Stomach smooth muscle (tissue), 2 donors: Measurements from ENCODE around the gene CST6.

Source experiments
- H3K27ac ChIP-seq: one replicate; pipeline ENCODE4 v1.7.0; 2013; ENCODE audit warnings: mild to moderate bottlenecking, low read length, inconsistent platforms
- H3K27me3 ChIP-seq, 2 donors: one replicate each; pipeline ENCODE4 v1.7.0; 2013; ENCODE audit warnings: low read length in 2 of 2; ENCODE audit not compliant: insufficient read depth in 2 of 2, control insufficient read depth in 1 of 2
- H3K36me3 ChIP-seq, 2 donors: one replicate each; pipeline ENCODE4 v1.7.0; 2013; ENCODE audit warnings: low read length in 2 of 2; ENCODE audit not compliant: control insufficient read depth in 2 of 2, insufficient read depth in 2 of 2
- H3K4me1 ChIP-seq: one replicate; pipeline ENCODE4 v1.7.0; 2013; ENCODE audit warnings: low read length; ENCODE audit not compliant: control insufficient read depth, insufficient read depth
- H3K4me3 ChIP-seq, 2 donors: one replicate each; pipeline ENCODE4 v1.7.0; 2013; ENCODE audit warnings: low read length in 2 of 2
- H3K9ac ChIP-seq, 2 donors: one replicate each; pipeline ENCODE4 v1.7.0; 2013; ENCODE audit warnings: low read length in 2 of 2, mild to moderate bottlenecking in 1 of 2
- H3K9me3 ChIP-seq, 2 donors: one replicate each; pipeline ENCODE4 v1.7.0; 2013; ENCODE audit warnings: low read length in 2 of 2; ENCODE audit not compliant: control insufficient read depth in 2 of 2
- donor health status: healthy.
- donor health status: Pancreatic carcinoma.

CST6 gene

DNA sequence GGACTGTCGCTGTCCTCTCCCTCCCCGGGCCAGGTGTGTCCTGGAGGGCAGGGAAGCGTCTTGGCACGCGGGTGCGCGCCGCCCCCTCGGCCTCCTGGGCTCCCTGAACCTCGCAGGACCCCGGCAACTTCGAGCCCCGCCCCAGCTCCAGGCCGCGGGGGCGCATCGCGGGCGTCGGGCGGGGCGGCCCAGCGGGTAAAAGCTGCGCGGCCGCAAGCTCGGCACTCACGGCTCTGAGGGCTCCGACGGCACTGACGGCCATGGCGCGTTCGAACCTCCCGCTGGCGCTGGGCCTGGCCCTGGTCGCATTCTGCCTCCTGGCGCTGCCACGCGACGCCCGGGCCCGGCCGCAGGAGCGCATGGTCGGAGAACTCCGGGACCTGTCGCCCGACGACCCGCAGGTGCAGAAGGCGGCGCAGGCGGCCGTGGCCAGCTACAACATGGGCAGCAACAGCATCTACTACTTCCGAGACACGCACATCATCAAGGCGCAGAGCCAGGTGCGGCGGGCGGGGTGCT lies at the start of gene CST6:
CST6 (plus strand) TSS at position 224 of the 519 bp plus-strand sequence; CDS start at position 261, 37 bp downstream.
- Histone ChIP-seq H3K4me3 (peak within 1 kb of the TSS; percentile 22 to 60), H3K4me1 (peaks cover 9% of the 10 kb centered on the region), H3K27ac (no peak within 1 kb of the TSS), H3K27me3 (peaks cover 17 to 25% of the 10 kb centered on the region in 2 donors), H3K9ac (no peak within 1 kb of the TSS), H3K36me3 (no peaks in the 10 kb centered on the region), H3K9me3 (no peaks in the 10 kb centered on the region)

GRCh38 chr11:65962141-65962564 lies 49.7 kb upstream of the CST6 start:
- H3K4me1 ChIP-seq: peaks cover 30% of the 10 kb centered on the region
- H3K27ac ChIP-seq: no peak overlapping the region
- peak overlapping the region; percentile 80 to 85 for H3K9ac ChIP-seq
- H3K27me3 ChIP-seq: no peaks in the 10 kb centered on the region
- no peaks in the 10 kb centered on the region for H3K9me3 ChIP-seq
- H3K36me3 ChIP-seq: peaks cover 23 to 35% of the 10 kb centered on the region in 2 donors
- peak overlapping the region; percentile 80 to 91 for H3K4me3 ChIP-seq

DNA sequence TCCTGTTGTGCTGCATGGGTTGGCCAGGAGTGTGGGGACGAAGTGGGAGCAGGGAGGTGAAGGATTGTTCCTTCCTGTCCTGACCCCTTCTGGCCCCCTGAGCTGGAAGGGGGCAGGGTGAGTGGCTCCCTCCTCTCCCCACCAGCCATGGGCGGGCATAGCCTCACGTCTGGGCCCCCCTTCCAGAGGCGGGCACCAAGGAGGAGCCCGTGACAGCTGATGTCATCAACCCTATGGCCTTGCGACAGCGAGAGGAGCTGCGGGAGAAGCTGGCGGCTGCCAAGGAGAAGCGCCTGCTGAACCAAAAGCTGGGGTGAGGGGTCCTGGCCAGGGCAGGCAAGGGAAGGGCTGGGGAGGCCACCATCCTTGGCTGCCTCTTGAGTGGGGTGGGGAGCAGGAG lies 46.9 kb upstream of the CST6 start:
- Histone ChIP-seq H3K27me3 (no peaks in the 10 kb centered on the region), H3K27ac (no peak overlapping the region), H3K4me3 (no peak overlapping the region), H3K36me3 (peaks cover 40 to 55% of the 10 kb centered on the region in 2 donors), H3K9me3 (no peaks in the 10 kb centered on the region), H3K9ac (no peak overlapping the region), H3K4me1 (peaks cover 30% of the 10 kb centered on the region)

- Histone ChIP-seq H3K27me3 (no peaks in the 10 kb centered on the region), H3K4me1 (peaks cover 23% of the 10 kb centered on the region), H3K4me3 (no peak overlapping the region), H3K9me3 (no peaks in the 10 kb centered on the region), H3K36me3 (peaks cover 46 to 61% of the 10 kb centered on the region in 2 donors), H3K27ac (no peak overlapping the region), H3K9ac (no peak overlapping the region)
These were observed 45.6 kb upstream of the CST6 start for GRCh38 chr11:65965986-65966762.

DNA sequence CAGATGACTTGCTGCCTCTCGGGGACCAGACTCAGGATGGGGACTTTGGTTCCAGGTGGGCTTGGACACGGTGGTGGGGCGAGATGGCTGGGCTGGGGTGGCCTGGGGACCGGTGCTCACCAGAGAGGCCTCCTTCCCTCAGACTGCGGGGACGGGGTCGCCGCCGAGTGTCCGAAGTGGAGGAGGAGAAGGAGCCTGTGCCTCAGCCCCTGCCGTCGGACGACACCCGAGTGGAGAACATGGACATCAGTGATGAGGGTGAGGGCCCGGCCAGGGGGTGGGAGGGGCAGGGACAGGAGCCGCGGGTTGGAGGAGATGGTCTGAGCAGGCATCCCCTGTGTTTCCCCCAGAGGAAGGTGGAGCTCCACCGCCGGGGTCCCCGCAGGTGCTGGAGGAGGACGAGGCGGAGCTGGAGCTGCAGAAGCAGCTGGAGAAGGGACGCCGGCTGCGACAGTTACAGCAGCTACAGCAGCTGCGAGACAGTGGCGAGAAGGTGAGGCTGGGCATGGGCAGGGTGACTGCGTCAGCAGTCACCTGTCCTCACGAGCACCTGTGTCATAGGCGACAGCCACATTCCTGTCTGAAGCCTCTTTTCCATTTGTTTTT lies 44.4 kb upstream of the CST6 start:
- Histone ChIP-seq H3K9ac (no peak overlapping the region), H3K9me3 (no peaks in the 10 kb centered on the region), H3K4me3 (no peak overlapping the region), H3K4me1 (peaks cover 18% of the 10 kb centered on the region), H3K36me3 (peaks cover 46 to 65% of the 10 kb centered on the region in 2 donors), H3K27me3 (no peaks in the 10 kb centered on the region), H3K27ac (no peak overlapping the region)

DNA sequence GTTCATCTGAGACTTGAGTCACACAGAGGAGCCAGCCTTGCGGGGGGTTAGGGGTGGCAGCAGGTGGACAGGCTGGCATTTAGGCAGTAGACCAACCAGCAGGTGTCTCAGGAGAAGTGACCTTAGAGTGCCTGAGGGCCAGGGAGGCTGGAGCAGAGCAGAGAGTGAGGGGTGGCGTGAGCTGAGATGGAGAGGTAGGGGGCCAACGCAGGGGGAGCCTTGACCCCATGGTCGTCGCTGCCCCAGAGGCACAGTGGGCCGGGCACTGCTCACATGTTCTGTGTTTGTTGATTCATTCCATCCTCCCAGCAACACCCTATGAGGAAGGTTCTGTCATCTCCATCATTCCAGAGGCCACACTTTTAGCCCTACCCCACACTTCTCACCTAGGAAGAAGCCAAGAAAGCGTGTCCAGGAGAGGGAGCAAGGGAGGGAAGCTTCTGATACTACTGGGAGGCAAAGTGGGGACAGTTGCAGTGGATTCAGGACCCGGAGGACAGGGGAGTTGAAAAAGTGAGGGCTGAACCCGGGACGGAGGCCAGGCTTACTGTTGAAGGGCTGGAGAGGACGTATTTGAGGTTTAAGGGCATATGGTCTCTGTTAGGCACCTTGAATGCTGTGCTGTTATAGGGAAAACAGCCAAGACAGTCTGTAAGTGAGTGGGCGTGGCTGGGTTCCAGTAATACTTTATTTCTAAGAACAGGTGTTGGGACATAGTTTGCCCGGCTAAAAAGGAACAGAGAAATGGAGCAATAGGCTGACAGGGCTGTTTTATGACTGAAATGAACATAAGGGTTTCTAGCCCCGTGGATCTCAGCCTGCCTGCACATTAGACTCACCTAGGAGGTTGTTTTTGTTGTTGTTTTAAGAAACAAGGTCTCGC lies 43.0 kb upstream of the CST6 start:
- no peaks in the 10 kb centered on the region for H3K27me3 ChIP-seq
- peaks cover 50 to 68% of the 10 kb centered on the region in 2 donors for H3K36me3 ChIP-seq
- H3K9me3 ChIP-seq: no peaks in the 10 kb centered on the region
- peaks cover 5% of the 10 kb centered on the region for H3K4me1 ChIP-seq
- H3K27ac ChIP-seq: no peak overlapping the region
- no peak overlapping the region for H3K4me3 ChIP-seq
- H3K9ac ChIP-seq: no peak overlapping the region

DNA sequence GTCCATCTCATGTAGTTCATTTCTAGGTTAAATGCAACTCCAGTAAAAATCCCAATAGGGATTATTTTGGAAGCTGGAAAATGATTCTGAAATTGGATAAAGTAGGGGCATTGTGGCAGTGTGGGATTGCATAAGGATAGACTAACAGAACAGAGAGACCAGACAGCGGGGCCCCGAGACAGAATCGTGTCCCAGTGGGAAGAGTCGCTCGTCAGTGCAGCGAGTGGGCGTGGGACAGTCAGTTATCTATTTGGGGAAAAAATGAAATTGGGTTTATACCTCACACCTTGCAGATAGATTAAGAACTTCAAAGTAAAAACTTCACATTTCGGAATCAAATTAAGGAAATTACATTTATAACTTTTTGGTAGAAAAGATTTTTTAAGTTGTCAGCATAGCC lies 39.7 kb upstream of the CST6 start:
- peaks cover 33 to 41% of the 10 kb centered on the region in 2 donors for H3K36me3 ChIP-seq
- H3K4me1 ChIP-seq: no peaks in the 10 kb centered on the region
- H3K27me3 ChIP-seq: no peaks in the 10 kb centered on the region
- no peak overlapping the region for H3K27ac ChIP-seq
- no peak overlapping the region for H3K4me3 ChIP-seq
- no peaks in the 10 kb centered on the region for H3K9me3 ChIP-seq
- H3K9ac ChIP-seq: no peak overlapping the region

DNA sequence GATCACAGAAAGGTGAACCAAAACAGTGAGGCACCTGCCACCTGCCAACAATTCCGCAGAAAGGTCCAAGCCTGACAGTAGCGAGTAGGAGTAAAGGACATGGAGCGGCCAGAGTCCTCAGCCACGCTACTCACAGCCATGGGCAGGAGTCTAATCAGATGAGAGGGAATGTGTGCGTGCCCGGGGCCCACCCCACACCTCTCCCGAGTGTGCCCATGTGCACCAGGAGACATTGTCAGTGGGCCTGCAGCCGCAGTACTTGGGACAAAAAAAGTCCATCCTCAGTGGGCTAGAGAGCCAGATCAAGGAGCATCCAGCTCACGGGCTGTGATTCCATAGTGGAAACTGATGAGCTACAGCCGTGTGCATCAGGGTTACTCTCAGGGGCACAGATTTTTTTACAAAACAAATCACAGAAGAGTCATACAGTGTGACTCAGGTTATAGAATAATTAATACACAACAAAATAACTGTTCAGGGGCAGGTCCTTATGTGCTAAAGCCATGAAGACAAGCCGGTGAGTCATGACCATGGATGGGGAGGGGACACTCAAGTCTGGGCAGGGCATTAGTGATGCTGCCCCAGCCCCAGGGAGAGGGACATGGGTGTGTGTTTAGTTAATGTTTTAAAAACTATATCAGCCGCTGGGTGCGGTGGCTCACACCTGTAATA lies 38.2 kb upstream of the CST6 start:
- Histone ChIP-seq H3K36me3 (peaks cover 27 to 42% of the 10 kb centered on the region in 2 donors), H3K9me3 (no peaks in the 10 kb centered on the region), H3K4me1 (no peaks in the 10 kb centered on the region), H3K27ac (no peak overlapping the region), H3K4me3 (no peak overlapping the region), H3K9ac (no peak overlapping the region), H3K27me3 (no peaks in the 10 kb centered on the region)

GRCh38 chr11:65975771-65976170 lies 36.0 kb upstream of the CST6 start:
- no peaks in the 10 kb centered on the region for H3K9me3 ChIP-seq
- H3K4me3 ChIP-seq: no peak overlapping the region
- H3K9ac ChIP-seq: no peak overlapping the region
- no peaks in the 10 kb centered on the region for H3K27me3 ChIP-seq
- H3K36me3 ChIP-seq: peaks cover 19 to 31% of the 10 kb centered on the region in 2 donors
- no peak overlapping the region for H3K27ac ChIP-seq
- H3K4me1 ChIP-seq: no peaks in the 10 kb centered on the region
